HG03097 (cell line): ENCODE data around the gene ABCA1.
"Not testable (repeated sequence)": the region's sequence is repeated elsewhere in the genome, so short reads cannot be mapped to it uniquely, and the experiment has no call there.

Experiments used
- ATAC-seq: cut with Tn5 transposase; IDR thresholded peaks from one replicate; pipeline ENCODE4 v1.9.1; 2021; ENCODE audit not compliant: unreplicated experiment, low FRiP score

Gene ABCA1

DNA sequence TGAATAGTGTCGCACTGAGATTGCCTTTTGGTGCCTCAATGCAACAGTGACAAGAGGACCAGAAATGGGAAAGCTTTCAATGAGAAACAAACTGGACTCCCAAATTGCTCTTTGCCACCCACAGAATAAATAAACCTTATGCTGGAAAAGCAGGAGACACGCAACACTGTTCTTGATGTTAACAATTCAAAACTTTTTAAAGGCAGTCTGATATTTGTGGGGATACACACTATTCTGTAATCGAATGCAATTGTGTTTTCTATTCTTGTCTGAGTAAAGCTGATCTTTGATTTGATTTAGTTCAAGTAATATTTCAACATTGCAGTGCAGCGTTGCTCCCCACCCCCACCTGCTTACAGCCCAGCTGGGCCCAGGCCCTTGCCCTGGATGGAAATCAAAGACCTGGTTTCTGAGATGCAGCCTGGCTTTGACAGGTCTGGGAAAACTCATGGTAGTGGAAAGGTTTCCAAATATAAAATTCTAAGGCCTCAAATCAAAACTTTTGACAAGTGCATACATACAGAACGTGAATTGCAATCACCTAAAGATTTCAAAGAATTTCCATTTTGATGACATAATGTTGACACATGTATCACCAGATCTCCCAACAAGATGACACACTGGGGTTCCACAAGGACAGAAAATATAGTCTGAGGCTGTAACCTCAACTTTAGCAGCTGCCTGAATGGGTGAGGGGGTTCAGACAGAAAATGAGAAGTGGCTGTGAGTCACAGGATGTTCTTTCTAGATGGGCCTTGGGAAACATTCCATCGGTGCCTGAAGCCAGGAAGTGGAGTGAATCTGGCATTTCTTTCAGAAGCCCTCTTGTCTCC, 55.1 kb downstream of the ABCA1 start:
- ATAC-seq = no peak

DNA sequence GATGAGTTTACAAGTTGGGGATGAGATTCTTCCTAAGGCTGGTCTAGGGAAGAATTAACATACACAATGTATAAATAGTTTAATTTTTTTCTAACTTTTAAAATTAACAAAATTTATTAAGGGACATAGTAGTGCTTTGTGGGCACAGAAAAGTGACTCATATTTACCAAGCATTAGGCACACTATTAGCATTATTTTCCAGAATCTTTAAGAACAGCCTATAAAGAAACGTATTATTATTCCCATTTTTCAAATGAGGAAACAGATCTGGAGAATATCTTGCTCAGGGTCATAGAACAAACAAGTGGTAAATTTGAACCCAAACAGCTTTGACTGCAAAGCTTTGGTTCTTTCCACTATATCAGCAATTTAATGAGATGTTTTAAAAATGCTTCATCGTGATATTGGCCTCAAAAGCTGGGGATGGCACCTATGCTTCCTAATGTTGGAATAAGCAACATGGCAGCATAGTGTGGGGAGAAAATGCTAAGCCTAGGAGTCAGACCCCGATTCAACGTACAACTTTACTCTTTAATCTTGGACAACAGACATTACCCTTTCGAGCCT, 55.9 kb downstream of the ABCA1 start:
- no peak for ATAC-seq

DNA sequence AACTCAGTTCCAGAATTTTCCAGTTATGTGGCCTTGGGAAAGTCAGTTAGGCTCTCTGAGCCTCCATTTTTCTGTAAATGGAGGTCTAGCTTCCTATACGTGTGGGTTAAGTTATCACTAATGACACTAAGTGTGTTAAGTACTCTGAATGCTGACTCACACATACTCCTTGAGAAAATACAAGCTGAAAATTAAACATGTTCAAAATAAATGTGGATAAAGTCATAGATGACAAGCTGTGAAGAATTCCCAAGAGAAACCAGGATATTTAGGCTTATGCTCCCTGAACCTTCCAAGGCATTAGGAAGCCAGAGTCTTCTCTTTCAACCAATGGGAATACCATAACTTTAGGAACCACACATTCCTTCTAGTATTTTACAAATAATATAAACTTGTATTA, 58.1 kb downstream of the ABCA1 start:
- ATAC-seq = no peak

GRCh38 chr9:104868687-104869404, 59.1 kb downstream of the ABCA1 start:
- peak; percentile 70 for ATAC-seq

- no peak for ATAC-seq
These were observed 59.7 kb downstream of the ABCA1 start for GRCh38 chr9:104868303-104868686.

DNA sequence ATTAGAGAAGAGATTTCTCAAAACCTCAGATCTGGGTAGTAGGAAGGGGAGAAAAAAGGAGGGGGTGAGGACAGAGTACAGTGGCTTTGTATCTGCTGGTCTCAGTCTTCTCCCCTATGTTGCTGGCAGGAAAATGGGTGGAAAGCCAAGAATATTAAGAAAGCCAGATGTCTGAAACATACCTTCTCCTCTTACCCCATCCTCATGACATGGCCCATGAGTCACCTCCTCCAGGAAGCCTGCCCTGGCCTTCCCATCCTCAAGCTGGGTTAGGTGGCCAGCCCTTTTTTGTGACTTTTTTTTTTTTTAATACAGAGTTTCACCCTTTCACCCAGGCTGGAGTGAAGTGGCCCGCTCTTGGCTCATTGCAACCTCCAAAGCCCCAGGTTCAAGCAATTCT, 61.8 kb downstream of the ABCA1 start:
- ATAC-seq = no peak

DNA sequence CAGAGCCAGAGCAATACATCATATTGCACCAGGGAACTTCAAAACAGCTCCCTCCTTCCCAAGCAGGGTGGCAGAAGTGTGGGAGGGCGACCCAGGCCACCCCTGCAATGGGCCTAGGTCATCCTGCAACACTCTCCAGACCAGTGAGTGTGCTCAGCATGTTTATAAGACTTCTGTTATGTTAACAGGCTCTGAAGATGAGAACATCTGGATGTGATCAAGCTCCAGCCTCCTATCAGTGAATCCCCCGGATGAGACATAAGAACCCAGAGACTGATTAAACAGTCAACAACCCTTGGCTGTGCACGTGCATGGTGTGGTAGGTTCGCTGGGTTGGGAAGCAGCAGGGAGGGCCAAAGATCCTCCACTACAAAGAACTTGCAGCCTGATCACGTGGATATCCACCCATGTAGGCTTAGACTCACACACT, 63.3 kb downstream of the ABCA1 start:
- no peak for ATAC-seq

GRCh38 chr9:104863180-104863883, 64.6 kb downstream of the ABCA1 start:
- ATAC-seq = peak; percentile 81

GRCh38 chr9:104861397-104861796, 66.6 kb downstream of the ABCA1 start:
- ATAC-seq = no peak

GRCh38 chr9:104860263-104860662, 67.7 kb downstream of the ABCA1 start:
- ATAC-seq = no peak

DNA sequence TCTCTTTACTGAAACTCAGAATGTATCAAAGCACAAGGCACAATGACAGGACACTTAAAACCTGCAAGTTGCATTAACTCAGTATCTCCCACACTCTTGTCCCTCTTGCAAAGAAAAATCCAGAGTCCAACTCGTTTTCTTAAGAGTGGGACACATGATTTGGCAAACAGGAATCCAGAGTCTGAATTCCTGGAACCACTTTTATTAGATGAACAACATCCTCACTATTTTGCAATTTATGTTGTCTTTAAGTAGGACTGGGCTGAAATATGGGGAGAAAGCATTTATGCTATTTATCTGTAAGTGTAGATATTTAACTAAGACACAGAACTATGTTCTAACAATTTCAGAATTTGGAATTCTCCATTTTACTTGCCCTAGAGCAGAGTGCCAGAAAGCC, 69.1 kb downstream of the ABCA1 start:
- no peak for ATAC-seq

GRCh38 chr9:104858271-104858670, 69.7 kb downstream of the ABCA1 start:
- no peak for ATAC-seq

DNA sequence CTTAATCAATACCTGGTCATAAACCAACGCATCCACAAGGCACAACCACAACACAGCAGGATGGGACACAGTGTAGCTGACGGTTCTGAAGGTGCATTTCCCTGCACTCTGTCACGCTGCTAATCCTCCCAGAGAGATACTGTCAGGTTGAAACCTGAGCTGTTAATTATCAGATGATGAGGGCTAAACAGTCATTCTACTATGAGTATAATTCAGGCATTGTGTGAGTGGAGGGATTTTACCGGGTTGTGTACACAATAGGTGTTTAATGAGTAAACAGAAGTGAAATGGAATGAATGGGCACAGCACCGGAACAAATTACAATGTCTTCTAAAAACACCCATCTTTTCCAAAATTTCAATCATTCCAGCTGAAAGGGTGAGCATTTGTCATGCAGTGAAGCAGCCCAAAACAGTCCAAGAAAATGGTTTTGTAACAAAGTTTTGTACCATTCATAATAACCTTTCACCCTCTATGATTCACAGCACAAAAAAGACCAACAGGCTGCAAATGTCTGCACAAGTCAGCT, 71.5 kb downstream of the ABCA1 start:
- ATAC-seq = no peak

- no peak for ATAC-seq
These were observed 72.1 kb downstream of the ABCA1 start for GRCh38 chr9:104855807-104856206.

DNA sequence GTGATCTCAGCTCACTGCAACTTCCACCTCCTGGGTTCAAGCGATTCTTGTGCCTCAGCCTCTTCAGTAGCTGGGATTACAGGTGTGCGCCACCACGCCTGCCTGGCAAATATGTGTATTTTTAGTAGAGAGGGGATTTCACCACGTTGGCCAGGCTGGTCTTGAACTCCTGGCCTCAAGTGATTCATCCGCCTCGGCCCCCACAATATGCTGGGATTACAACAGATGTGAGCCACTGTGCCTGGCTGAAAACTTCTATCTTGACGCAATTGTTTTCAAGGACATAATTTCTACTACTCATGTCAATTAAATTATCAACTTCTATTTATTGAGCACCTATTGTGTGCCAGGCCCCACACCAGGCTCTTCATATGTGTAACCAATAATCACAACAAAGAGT, 72.7 kb downstream of the ABCA1 start:
- ATAC-seq = not testable (repeated sequence)

GRCh38 chr9:104854613-104855012, 73.3 kb downstream of the ABCA1 start:
- ATAC-seq = no peak

- no peak for ATAC-seq
These were observed 74.3 kb downstream of the ABCA1 start for GRCh38 chr9:104853683-104854082.

DNA sequence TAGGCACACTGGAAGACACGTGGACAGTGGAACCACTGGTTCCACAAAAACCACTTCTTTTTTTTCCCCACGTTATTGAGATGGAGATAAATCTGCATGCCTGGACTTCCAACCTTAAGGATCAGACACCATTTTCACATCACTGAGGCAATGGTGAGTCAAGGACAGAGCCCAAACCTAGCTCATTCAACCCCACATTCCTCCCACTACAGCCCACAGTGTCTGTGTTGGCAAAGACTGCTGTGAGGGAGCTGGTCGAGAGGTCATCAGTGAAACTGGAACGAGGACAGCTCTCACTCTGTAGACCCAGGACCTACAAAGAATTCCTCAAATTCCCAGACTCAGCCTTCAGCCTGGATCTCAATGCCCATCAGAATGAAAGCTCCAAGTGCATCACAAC, 74.8 kb downstream of the ABCA1 start:
- no peak for ATAC-seq

- no peak for ATAC-seq
These were observed 76.4 kb downstream of the ABCA1 start for GRCh38 chr9:104851546-104851920.

- no peak for ATAC-seq
These were observed 77.0 kb downstream of the ABCA1 start for GRCh38 chr9:104850786-104851545.
